Ramos (cell line): Measurements from ENCODE around the gene CCIN.

Source experiments
- in situ Hi-C: fragments of 300-500 bp; cut with MboI; formaldehyde crosslinking; loops from one replicate; pipeline ENCODE4 v1.14.3; 2022; ENCODE audit warnings: low sequenced_read_pairs; ENCODE audit not compliant: unreplicated experiment

CCIN gene

DNA sequence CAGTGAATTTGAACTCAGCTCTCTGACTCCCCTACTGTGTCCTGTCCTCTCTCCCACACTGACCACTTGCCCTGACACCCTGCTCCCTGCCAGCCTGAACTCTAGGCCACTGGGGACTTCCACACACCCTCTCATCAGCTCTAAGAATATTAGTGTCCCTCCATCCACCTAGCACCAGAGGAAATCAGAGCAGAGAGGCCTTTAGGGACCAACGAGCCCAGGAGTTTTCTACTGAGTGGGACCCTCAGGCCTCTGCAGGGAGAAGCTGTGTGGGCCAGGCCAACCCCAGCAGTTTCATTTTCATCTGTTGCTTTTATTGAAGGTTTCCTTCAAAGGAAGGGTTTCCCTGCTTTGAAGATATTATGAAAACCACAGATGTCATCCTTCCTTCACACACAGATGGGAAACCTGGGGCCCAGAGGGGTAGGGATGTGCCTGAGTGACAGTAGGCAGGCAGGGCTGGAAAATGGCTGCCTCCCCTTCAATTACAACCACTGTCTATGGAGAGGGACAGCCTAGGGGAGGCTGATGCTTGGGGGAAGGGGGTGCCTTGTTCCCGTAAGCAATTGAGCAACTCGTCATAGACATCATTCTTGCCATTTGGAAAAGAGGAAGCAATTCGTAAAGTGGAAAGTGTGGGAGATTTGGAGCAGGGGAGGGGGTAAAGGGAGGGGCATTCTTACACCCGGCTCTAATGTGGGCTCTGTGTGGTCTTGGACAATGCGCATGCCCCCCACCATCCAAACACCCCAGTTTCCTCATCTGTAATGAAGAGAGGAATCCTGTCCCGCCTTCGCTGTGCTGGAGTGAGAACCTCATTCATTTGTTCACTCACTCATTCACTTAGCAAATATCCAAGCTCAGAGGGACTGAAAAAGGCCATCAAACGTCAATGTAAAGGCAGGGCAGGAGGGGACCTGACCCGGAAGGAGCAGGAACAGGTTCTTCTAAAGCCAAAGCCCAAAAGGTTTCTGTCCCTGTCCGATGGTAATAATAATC is 28.8 kb upstream of the CCIN start:
- in situ Hi-C loops: no loop called here

DNA sequence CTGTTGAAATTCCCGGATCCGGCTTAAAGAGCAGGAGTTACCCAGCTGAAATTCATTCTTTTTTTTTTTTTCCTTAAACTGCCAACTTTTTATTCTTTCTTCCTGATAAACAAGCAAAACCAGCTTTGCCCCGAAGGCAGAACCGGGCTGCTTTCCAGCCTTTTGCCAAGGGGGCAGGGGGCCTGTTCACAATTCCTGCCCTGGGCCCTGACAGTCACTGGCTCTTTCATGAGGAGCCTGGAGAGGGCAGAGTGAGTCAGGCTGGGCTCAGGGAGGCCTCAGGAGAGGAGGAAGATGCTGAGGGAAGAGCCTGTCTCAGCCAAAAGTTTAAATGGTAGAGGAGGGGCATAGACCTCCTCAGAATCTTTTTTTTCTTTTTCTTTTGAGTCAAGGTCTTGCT is 27.9 kb upstream of the CCIN start:
- in situ Hi-C loops: no loop called here

DNA sequence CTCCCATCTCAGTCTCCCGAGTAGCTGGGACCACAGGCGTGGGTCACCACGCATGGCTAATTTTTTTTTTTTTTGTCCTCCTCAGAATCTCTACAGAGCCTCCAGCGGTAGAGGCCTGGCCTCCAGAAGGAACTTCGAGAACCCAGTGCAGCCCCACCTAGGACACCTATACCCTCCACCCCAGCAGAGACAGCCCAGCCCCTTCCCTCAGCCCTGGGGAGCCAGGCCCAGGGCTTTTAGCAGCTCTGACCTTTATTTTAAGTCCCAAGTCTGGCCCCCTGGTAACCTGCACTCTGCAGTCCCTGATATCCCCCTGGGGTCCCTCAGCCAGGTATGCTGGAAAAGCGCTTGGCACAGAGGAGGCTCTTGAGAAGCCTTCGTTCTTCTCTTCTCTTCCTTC is 27.4 kb upstream of the CCIN start:
- in situ Hi-C loops: no loop called here

DNA sequence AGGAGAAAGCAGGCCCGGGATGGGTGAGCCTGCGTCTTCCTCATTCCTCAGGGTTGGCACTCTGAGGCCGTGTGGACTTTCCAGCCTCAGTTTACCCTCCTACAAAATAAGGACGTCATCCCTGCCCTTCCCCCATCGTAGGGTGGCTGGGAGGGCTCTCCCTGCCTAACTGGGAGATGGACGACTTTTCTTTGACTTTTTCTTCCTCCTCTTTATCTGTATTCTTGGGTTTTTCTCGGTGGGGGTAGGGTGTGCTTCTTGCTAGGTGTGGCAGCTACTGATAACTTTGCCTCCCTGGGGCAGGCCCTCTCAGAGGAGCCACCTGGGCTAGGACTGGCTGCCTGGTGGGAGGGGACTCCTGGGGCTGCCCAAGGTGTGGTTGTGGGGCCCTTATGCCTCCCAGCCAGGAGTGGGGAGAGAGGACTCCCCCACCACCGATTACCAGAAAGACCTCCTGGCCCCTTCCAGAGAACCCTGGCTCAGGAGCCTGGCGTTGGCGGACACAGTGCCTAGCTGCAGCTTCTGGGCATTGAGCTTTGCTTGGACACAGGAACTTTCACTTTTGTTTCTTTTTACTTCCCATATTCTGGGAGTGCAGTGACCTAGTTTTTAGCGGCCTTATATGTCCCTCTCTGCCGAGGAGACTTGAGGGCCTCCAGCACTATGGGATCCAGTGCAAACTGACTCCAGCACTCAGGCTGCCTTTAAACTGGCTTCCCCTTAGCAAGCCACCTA is 26.5 kb upstream of the CCIN start:
- in situ Hi-C loops: no loop called here

DNA sequence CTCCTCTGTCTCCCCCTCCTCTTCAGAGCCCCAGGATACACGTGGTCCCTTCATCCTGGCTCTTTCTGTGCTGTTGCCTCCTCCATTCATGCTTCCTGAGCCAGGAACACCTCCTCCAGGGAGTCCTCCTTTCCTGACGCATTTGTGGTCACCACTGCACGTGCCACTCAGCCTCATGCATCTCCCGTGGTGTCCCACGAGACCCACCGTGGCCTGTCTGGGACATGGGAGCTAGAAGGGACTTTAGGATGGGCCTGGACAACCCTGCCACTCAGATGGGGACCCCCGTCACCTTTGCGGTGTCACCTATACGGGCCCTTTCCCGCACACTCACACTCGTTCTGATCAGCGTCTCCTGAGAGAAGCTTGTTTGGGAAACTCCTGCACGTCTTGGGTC is 25.9 kb upstream of the CCIN start:
- in situ Hi-C loops: no loop called here

DNA sequence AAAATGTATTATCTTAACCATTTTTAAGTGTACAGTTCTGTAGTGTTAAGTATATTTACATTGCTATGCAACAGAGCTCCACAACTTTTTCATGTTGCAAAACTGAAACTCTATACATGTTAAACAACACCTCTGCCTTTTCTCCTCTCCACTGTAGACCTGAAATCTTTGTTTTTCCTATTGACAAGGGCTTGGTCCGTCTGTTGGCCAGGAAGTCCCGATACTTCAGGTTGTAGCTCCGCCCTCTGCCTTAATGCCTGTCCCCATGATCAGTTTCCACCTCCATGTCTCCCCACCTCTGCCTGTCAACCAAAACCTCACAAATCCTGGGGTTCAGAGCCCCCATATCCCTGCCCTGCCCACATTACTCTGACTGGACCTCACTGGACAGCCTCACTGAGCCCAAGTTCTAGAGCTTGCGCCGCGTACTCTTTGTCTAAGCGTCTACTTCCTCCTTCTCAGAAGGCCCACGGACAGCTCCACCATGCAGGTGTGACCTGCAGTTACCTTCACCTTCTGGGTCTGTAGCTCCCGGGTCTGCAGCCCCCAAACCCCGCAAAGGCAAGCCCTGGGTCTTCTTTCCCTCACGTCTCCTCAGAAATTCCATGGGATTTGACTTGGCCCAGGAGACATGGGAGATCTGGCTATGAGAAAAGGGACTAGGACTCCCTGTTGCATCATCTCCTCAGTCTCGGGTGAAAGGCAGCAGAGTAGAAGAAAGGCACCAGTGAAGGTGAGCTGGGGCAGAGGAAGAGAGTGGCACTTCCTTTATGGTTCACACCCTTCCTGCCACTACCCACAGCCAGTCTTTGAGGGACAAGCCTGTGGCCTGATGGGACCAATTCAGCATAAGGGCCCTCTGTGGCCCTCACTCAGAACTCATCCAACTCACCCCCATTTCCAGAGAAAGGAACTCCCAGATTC is 24.6 kb upstream of the CCIN start:
- in situ Hi-C loops: no loop called here

DNA sequence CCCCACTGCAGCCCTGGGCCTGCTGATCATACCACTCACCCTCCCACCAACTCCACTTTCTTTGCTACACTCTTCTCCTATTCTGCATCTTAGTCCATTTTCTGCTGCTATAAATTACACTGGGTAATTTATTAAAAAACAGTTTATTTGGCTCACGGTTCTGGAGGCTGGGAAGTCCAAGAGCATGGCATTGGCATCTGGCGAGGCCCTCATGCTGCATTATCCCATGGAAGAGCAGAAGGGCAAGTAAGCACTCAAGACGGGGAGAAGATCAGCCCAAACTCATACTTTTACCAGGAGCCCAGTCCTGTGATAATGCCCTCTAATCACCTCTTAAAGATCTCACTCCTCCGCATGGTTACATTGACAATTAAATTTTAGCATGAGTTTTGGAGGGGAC is 23.2 kb upstream of the CCIN start:
- in situ Hi-C loops: no loop called here

DNA sequence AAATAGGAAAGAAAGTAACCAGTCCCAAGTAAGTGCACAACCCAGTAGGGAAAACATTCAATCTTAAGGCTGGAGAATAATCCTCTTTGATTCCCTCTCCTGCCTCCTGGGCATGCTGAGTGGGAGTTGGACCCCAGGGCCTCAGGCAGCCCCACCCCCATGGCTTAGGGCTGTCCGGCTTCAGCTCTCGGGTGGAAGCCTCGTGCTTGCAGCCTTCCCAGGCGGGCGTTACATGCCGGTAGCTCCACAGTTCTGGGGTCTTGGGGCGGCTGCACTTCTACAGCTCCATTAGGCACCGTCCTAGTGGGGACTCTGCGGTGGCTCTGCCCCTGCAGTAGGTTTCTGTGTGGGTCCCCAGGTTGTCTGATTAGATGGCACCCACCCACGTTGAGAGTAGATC is 22.5 kb upstream of the CCIN start:
- in situ Hi-C loops: no loop called here

DNA sequence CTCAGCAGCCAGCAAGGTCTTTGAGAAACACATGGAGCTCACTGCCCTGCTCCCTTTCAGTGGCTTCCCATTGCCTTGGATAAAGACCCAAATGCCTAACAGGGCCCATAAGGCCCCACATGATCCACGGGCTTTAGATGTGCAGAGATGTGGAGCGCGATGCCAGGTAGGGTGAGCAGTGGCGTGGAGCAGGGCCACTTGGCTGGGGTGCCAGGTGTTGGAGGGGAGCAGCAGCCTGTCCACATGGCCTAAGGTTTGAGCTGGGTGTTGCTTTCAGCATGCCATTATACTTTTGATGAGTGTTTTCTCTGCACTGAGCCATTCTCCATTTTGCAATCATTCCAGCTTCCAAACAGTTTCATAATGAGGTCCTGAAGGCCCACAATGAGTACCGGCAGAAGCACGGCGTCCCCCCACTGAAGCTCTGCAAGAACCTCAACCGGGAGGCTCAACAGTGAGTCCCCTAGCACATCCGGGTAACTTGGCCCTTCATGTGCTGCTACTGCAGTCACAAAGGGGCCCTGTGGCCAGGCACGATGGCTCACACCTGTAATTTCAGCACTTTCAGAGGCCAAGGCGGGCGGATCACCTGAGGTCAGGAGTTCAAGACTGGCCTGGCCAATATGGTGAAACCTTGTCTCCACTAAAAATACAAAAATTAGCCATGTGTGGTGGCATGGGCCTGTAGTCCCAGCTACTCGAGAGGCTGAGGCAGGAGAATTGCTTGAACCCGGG is 21.6 kb upstream of the CCIN start:
- in situ Hi-C loops: no loop called here

DNA sequence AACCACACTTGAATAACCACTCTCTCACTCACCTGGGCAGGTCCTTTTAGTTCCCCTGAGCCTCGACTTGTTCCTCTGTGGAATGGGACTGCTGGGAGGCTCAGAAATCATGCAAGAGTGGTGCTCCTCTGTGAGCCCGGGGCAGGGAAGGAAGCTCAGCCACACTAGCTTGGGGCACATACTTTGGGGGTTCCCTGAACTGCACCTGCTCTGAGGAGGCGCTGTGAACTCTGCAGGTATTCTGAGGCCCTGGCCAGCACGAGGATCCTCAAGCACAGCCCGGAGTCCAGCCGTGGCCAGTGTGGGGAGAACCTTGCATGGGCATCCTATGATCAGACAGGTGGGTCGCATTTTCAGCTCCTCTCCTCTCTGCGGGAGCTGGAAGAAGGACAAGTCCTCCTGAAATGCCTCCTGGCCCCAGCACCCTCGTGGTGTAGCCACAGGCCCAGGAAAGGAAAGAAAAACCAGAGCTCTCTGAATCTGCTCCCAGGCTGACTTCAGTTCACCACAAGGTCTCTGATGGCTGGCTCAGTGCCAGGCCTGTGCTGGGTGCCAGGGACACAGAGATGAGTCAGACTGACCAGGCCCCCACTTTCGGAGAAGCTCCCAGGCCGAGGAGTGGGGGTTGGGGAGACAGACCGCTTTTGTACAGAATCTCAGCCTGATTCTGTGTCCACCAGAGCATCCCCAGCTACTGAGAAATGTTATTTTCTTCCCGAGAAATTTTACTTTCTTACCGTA is 20.7 kb upstream of the CCIN start:
- in situ Hi-C loops: no loop called here

DNA sequence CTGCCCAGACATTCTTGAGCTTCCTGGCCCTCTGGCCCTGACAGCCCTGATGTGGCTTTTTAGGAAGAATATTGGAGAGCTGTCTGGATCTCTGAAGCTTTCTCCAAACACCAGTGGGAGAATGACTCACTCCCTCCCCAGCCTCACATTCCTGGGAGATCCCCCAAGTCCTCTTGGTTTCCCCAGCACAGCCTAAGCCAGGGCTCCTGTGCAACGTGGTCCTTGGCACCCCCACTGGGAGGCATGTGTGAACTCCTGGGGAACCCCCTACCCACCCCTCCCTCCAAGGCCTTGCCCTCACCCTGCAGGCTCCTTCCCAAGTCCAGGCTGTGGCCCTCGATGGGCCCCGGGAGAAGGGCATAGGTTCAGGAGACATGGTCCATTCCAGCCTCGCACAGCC is 20.0 kb upstream of the CCIN start:
- in situ Hi-C loops: no loop called here

DNA sequence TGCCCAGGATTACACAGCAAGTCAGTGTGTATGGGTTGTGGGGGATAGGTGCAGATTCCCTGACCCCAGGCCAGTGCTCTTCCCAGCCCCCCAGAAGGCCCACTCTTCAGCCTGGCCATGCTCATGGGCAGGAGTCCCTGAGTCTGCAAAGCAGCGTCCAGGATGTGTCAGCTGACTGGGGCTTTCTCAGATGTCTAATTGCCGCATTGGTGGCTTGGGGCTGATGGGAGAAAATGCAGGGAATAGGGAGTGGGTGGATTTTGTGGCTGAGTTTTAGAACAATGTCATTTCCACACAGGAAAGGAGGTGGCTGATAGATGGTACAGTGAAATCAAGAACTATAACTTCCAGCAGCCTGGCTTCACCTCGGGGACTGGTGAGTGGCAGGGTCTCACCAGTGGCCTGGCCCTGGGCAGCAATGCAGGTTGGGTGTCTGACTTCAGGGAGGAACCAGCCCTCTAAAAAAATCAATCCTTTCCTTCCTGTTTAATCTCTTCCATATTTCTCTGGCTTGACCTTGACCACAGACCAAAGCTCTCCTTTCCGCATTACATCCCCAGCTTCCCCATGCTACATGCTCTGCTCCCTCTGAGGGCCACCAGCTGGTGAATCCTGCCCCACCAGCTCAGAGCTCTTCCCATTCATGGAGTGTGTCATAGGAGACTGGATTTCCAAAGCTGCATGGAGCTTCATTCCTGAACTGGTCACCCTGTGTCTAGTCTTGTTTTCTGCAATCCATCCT is 18.4 kb upstream of the CCIN start:
- in situ Hi-C loops: no loop called here

DNA sequence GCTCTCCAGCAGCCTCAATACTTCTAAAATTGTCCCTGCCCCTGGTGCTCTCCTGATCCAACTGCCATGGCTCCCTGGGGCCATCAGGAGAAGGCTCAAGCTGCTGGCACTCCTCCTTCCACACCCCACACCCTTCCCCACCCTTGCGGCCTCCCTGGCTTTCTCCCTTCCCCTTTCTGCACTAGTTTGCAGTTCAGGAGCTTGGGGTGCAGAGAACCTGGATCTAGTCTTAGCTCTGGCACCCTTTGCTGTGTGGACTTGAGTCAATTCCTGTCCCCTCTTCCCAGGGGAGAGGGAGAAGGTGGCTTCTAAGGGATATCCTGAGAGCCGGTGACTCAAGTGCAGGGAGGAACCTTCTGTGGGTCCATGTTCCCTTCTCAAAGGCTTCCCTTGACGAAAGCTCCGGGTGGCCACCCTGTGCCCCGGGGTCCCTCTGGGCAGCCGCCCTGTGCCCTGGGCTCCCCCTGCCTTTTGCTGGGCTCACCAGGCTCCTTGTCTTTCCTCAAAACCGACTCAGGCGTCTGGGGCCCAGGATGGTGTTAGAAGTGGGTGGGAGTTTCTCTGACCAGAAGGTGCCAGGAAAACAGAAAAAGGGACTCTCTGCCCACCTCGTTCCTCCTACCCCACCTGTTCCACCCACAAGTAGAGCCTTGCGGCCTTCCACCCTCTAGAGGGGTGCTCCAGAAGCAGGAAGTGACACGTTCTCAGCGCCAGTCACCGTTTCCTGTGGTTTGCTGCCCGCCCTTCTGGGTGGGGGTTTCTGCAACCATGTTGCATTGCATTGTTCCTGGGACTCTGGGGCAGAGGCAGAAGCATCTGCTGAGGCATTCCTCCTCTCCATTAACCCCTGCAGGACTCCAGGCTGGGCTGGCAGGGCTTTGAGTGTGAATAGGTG is 17.6 kb upstream of the CCIN start:
- in situ Hi-C loops: no loop called here

DNA sequence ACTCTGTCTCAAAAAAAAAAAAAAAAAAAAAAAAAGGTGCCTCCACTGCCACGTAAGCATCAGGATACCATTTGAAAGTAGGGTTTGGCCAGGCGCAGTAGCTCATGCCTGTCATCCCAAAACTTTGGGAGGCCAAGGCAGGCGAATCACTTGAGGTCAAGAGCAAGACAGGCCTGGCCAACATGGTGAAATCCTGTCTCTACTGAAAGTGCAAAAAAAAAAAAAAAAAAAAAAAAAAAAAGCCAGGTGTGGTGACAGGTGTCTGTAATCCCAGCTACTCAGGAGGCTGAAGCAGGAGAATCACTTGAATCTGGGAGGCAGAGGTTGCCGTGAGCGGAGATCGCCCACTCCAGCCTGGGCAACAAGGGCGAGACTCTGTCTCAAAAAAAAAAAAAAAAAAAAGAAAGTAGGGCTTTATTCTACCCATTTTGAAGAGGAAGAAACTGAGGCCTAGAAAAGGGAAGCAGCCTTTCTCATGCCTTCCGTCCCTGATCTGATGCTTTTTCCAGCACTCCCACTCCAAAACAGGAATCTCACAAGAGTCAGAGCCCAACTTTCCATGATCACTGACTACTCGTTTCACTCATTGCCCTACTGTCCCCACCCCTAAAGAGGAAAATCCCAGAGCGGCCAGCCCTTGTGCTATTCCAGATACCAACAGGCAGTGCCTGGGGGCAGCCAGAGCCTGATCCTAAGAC is 16.3 kb upstream of the CCIN start:
- in situ Hi-C loops: no loop called here

DNA sequence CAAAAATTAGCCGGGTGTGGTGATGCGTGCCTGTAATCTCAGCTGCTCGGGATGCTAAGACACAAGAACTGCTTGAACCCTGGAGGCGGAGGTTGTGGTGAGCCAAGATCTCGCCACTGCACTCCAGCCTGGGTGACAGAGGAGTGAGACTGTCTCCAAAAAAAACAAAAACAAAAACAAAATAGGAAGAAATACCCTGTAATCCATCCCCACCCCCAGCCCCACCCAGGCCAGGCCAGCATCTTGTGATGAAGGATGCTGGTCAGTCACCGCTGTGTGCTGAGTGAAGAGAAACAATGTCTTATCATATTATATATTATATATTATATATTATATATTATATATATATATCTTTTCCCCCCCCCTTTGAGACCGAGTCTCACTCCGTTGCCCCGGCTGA is 15.4 kb upstream of the CCIN start:
- in situ Hi-C loops: no loop called here

DNA sequence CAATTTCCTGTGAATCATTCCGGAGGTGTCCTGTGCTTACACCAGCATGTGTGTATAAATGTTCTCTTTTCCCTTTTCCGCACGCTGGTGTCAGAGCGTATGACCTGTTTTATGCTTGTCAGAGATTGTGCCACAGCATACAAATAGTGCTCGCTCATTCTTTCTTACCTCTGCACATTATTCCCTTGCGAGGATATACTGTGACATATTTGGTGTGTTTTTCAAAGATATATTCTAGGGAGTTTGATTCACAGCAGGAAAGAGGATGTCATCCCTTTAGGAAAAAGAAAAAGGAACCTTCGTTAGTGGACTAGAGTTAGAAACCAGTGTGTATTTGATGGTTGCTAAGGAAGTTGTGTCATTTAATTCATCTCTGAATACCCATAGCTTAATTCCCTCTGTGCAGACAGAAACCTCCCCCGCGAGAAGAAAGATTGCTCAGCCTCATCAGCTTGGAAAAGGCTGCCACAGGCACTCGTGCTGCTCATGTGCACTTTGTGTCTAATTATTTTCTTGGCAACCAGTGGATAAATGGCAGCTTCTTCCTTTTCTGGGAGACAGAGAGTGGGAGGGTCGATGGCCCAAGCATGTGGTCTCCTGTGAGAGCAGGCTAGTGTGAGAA is 14.7 kb upstream of the CCIN start:
- in situ Hi-C loops: no loop called here
